ENCODE results near the gene VRK1.

VRK1 gene

DNA sequence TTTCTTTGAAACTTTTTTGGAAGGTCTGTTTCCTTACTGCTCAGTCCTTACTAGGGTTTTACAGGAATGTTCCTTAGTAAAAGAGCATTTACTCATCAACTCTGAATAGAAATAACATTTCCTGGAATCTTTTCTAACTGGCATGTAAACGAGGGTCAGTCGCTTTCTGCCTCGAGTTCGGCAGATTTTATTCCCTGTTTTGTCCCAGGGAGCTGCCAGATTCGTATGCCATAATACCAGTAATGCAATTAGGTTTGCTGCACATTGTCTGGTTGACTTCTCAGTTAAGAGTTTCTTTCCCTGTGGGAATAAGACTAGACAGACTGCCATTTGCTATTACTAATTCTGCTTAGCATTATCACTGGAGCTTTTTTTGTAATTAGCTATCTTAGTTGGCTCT lies 91.9 kb downstream of the VRK1 start:
- DNase-seq: no peak

GRCh38 chr14:96893966-96894622 lies 96.9 kb downstream of the VRK1 start:
- DNase-seq: no peak

DNA sequence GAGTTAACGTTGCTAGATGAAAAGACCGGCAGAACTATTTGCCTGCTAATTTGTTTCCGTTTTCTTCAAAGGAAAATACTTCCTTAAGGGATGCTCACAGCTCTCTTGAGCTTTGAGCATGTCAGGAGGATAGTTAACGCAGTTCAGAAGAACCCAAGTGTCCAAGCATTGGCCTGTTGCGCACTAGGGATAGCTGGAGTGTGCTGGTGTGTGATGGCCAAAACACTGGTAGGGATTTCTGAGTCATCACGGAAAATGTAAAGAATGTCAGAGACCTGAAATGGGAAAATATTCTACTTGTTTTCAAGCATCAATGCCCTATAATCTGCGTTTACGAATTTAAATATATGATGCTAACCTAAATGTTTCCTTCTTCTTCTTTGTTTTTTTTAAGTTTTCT lies 97.8 kb downstream of the VRK1 start:
- no peak for DNase-seq

DNA sequence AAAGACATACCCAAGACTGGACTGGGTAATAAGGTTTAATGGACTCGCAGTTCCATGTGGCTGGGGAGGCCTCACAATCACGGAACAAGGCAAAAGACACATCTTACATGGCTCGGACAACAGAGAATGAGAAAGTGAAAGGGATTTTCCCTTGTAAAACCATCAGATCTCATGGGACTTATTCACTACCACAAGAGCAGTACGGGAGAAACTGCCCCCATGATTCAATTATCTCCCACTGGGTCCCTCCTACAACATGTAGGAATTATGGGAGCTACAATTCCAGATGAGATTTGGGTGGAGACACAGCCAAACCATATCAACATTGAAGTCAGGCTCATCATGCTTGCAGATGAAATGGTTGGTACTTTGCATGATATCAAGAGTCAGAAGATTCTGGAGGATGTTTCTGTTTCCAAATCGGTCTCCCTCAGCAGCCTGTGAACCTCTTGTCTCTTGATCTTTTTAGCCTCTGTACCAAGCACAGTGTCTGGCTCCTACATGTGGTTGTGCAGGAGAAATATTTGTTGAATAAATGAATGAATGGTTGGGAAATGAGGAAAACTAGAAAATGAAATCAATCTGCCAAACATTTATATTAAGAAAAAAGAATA lies 98.6 kb downstream of the VRK1 start:
- no peak for DNase-seq

GRCh38 chr14:96897184-96897583 lies 100.0 kb downstream of the VRK1 start:
- DNase-seq: no peak

DNA sequence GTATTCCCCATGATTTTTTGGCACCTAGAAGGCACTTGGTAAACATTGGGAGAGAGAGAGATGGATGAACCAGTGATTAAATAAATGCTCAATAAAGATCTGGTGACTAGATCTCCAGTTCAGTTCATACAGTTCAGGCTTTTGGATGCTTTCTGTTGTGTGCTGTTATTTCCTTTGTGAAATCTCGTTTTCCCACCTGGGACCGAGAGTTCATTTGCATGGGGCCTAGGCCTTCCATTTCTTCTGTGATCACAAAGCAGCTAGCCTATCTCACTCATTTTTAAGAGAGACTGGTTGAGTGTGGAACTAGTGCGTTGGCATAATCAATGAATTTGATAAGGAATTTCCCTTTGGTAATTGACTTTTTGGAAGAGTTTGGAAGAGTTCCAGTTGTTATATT lies 104.0 kb downstream of the VRK1 start:
- DNase-seq: no peak

GRCh38 chr14:96902004-96902403 lies 104.8 kb downstream of the VRK1 start:
- DNase-seq: no peak

DNA sequence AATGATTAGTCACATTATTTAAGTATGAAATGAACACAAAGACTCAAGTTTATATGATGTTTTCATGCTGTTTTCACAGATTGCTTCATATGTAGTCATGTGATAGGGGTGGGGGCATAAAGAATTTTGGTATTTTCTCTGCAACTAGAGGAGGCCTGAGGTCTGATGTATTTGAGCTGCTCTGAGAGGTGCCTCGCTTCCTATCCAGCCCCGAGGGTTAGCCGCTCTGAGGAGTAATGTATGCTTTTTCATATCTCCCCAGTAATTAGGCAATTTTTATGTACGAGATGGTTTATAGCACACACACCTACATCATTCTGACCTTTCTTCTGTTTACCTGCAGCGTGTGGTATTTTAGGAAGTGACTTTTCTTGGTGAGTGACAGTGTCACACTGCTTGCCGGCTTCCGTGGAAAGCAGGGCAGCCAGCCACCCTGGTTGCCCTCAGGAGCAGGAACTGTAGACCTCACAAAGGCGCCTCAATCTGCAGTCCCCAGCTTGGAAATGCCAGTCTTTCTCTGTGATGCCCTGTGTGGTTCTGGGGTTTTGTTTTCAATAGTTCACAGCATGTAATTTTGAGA lies 106.4 kb downstream of the VRK1 start:
- DNase-seq: no peak

DNA sequence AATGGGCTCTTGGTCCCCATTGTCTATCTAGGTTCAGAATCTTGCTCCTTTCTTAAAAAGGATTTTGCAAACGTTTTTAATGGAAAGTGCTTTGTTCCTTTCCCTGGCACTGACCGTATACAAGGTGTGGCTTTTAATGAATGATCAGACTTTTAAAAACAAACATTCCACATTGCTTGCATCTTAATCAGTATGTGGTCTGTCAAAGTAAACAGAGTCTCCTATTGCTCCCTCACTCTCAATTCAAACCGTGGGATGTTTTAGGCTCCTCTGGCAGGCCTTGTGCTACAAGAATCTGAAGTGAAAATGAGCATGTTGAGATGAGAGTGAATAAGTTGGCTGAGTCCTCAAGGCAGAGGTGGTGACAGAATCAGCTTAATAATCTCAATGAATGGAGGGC lies 107.0 kb downstream of the VRK1 start:
- no peak for DNase-seq

- no peak for DNase-seq
Observed at GRCh38 chr14:96905065-96905464, 107.9 kb downstream of the VRK1 start.

- DNase-seq: no peak
Observed at GRCh38 chr14:96905825-96906224, 108.6 kb downstream of the VRK1 start.

DNA sequence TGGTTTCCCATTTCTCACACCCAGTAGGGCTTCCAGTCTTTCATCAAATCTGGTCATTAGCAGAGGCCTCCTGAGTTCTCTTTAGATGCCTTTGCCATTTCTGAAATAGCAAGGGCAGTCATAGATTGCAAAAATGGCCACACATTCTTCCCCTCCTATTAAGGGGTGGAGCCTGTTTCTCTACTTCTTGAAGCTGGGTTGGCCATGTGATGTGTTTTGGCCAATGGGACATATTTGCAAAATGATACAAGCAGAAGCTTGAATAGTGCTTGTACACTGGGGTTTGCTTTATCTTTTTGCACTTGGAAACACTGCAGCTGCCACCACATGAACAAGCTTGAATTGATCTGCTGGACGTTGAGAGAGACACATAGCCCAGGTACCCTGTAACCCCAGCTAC lies 109.3 kb downstream of the VRK1 start:
- DNase-seq: no peak

GRCh38 chr14:96909841-96910364 lies 112.7 kb downstream of the VRK1 start:
- DNase-seq: no peak

DNA sequence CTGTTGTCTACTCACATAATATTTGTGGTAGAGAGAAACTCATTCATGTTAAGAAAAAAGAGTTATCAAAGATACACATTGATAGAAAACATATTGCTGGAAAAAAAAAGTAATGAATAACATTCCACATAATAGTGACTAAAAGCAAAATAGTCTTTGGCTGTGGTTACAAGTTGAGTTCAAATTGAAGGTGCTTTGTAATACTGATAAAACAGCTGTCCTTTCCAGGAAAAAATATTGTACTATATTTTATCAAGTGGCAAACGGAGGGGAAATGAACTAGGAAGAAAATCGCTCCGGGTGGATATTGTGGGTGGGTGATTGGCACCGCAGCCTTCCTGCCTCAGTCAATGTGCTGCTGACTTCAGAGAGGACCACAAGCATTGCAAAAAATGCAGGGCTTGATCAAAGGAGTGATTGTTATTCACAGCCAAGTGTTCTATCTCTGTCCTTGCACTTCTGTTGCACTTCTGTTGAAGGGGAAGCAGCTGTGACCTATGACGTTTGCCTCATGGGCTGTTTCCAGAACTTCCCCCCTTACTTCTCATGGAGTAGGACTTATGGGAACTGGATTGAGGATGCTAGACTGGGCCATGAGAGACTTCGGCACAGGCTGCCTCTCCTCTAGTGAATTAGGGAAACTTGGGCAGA lies 114.4 kb downstream of the VRK1 start:
- DNase-seq: no peak

DNA sequence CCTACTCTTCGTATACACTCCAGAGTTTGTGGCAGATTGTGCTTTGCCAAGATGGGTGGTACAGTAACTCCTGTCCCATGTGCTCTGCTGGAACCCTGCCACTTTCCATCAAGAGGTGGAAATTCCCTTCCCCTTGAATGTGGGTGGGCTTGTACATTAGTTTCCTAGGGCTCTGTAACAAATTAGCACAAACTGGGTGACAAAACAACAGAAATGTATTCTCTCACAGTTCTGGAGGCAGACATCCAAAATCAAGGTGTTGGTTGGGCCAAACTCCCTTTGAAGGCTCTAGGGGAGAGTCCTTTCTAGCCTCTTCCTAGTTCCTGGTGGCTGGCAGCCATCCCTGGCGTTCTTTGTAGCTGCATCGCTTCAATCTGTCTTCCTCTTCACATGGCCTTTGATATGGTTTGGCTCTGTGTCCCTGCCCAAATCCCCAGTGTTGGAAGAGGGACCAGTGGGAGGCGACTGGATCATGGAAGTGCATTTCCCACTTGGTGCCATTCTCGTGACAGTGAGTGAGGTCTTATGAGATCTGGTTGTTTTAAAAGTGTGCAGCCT lies 117.5 kb downstream of the VRK1 start:
- no peak for DNase-seq

DNA sequence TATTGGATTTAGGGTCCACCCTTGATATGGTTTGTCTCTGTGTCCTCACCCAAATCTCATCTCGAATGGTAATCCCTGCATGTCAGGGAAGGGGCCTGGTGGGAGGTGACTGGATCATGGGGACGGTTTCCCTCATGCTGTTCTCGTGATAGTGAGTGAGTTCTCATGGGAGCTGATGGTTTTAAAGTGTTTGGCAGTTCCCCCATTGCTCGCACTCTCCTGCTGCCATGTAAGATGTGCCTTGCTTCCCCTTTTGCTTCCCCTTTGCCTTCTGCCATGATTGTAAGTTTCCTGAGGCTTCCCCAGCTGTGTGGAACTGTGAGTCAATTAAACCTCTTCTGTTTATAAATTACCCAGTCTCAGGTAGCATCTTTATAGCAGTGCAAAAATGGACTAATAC lies 118.3 kb downstream of the VRK1 start:
- no peak for DNase-seq

DNA sequence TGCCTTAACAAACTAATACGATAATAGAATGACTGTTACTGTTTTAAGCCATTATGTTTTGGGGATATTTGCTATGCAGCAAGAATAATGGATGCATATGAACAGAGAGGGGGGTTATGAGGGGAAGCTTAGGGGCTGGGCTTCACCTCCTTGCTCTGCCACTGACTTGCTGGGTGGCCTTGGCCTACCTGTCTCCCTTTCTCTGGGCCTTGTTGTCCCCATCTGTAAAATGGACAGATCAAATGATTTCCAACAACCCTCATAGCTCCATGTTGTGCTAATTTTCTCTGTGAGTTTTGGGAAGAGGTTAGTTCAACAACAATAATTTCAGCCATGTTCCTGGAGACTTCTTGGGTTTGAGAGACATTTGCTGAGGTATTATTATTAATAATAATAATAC lies 119.6 kb downstream of the VRK1 start:
- no peak for DNase-seq

GRCh38 chr14:96917442-96917963 lies 120.3 kb downstream of the VRK1 start:
- DNase-seq: no peak

- no peak for DNase-seq
Observed at GRCh38 chr14:96920023-96920422, 122.8 kb downstream of the VRK1 start.

DNA sequence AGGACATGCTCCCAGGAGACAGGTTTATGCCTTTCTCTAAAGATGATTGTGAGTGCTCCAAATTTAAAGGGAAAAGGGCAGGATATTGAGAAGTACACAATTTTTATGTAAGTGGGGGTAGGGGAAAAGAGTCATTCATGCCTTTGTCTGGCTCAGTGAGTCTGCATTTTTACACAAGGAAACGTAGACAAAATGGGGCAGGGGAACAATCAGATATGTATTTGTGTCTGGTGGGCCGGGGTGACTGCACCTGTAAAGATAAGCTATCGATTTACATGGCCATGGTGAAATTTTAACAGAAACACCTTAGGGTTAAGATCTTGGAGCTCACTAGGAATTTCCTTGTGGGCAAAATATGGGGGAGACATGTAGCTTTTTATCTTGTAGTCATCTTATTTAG lies 123.6 kb downstream of the VRK1 start:
- DNase-seq: no peak

- no peak for DNase-seq
Observed at GRCh38 chr14:96922986-96923385, 125.8 kb downstream of the VRK1 start.

- DNase-seq: no peak
Observed at GRCh38 chr14:96925422-96925821, 128.2 kb downstream of the VRK1 start.

- no peak for DNase-seq
Observed at GRCh38 chr14:96926001-96926400, 128.8 kb downstream of the VRK1 start.
